Duodenal mucosa (tissue), 2 donors: ENCODE results near the gene TGFBR2.

Experiments
- H3K27ac ChIP-seq: one replicate; pipeline ENCODE4 v1.7.0; 2013; ENCODE audit warnings: low read depth, low read length
- H3K27me3 ChIP-seq, 2 donors: one replicate each; pipeline ENCODE4 v1.7.0; 2013; ENCODE audit warnings: low read length in 2 of 2, control low read depth in 1 of 2; ENCODE audit not compliant: insufficient read depth in 2 of 2, control insufficient read depth in 1 of 2
- H3K36me3 ChIP-seq, 2 donors: one replicate each; pipeline ENCODE4 v1.7.0; 2013; ENCODE audit warnings: low read length in 2 of 2, control low read depth in 1 of 2; ENCODE audit not compliant: insufficient read depth in 2 of 2, control insufficient read depth in 1 of 2
- H3K4me1 ChIP-seq, 2 donors: one replicate each; pipeline ENCODE4 v1.7.0; 2013; ENCODE audit warnings: low read length in 2 of 2, control low read depth in 1 of 2; ENCODE audit not compliant: insufficient read depth in 2 of 2, control insufficient read depth in 1 of 2
- H3K4me3 ChIP-seq, 2 donors: one replicate each; pipeline ENCODE4 v1.7.0; 2013; ENCODE audit warnings: low read length in 2 of 2, low read depth in 1 of 2
- H3K9ac ChIP-seq, 2 donors: one replicate each; pipeline ENCODE4 v1.7.0; 2013; ENCODE audit warnings: low read length in 2 of 2, low read depth in 1 of 2
- H3K9me3 ChIP-seq, 2 donors: one replicate each; pipeline ENCODE4 v1.7.0; 2013; ENCODE audit warnings: low read length in 2 of 2, control low read depth in 1 of 2; ENCODE audit not compliant: control insufficient read depth in 1 of 2

The TGFBR2 gene

DNA sequence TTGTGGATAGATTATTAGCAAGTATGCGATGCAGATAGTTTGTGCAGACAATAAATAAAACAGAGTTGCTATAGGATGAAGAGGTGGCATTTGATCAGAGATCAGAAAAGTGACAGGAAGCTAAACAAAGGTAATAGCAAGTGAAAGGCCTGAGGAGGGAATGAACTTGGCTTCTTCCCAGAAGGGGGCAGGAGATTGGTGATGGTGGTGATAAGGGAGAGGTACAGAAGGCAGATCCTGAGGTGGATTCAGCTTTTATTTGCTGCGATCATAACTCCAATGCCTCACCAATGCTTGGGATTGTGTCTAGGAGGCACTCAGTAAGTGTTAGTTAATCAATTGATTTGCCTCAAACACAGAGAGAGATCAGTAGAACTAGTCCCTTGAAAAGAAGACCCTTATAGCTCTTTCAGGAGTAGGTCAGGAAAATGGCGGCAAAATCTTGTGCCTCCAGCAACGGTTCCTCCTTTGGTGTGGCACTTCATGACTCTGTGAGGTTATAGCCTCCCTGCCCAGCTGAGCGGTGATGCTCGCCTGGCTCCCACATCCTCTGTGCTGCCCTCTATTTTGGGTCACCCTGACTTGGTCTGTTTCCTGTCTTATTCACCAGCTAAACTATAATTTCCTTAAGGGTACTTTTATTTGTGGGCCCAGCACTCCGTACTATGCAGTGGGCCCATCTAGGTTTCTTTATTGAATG is 37.5 kb downstream of the TGFBR2 start:
- H3K27ac ChIP-seq, result peak overlapping the region; percentile 51
- H3K9ac ChIP-seq, result no peak overlapping the region
- H3K27me3 ChIP-seq, result no peaks in the 10 kb centered on the region
- peaks cover 44 to 59% of the 10 kb centered on the region in 2 donors for H3K4me1 ChIP-seq
- H3K4me3 ChIP-seq, result no peak overlapping the region
- no peaks in the 10 kb centered on the region for H3K9me3 ChIP-seq
- H3K36me3 ChIP-seq, result peaks cover 24 to 34% of the 10 kb centered on the region in 2 donors

DNA sequence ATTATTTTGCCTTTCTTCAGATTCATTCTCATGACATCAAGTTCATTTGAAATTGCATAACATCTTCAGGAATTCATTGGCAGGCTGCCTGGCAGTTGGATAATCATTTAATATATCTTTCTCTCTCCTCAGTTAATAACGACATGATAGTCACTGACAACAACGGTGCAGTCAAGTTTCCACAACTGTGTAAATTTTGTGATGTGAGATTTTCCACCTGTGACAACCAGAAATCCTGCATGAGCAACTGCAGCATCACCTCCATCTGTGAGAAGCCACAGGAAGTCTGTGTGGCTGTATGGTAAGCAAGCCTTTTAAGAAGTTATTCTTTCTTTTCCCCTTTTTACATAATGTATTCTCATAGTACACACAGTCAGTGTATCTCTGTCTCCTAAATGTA is 38.2 kb downstream of the TGFBR2 start:
- Histone ChIP-seq H3K9me3 (no peaks in the 10 kb centered on the region), H3K9ac (no peak overlapping the region), H3K27ac (peak overlapping the region; percentile 51), H3K4me3 (no peak overlapping the region), H3K27me3 (no peaks in the 10 kb centered on the region), H3K4me1 (peaks cover 49 to 59% of the 10 kb centered on the region in 2 donors), H3K36me3 (peaks cover 25 to 39% of the 10 kb centered on the region in 2 donors)

DNA sequence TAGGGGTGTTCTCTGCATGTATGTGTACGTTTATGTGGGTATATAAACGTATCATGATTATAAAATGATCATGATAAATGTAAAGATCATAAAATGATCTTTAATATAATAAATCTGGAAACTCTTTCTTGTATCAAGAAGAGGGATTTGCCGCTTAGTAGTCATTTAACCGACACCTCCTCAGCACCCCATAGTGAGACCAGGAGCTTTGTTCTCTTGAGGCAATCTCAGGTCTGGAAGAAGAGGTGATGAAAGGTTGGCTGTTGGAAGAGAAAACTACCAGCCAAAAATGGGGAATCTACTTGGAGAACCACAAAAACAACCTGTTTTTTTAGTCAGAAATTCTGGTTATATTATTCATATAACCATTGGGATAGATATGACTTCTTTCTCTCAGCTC is 38.7 kb downstream of the TGFBR2 start:
- Histone ChIP-seq H3K4me3 (no peak overlapping the region), H3K36me3 (peaks cover 29 to 42% of the 10 kb centered on the region in 2 donors), H3K27ac (no peak overlapping the region), H3K27me3 (no peaks in the 10 kb centered on the region), H3K9me3 (no peaks in the 10 kb centered on the region), H3K9ac (no peak overlapping the region), H3K4me1 (peaks cover 49 to 57% of the 10 kb centered on the region in 2 donors)

DNA sequence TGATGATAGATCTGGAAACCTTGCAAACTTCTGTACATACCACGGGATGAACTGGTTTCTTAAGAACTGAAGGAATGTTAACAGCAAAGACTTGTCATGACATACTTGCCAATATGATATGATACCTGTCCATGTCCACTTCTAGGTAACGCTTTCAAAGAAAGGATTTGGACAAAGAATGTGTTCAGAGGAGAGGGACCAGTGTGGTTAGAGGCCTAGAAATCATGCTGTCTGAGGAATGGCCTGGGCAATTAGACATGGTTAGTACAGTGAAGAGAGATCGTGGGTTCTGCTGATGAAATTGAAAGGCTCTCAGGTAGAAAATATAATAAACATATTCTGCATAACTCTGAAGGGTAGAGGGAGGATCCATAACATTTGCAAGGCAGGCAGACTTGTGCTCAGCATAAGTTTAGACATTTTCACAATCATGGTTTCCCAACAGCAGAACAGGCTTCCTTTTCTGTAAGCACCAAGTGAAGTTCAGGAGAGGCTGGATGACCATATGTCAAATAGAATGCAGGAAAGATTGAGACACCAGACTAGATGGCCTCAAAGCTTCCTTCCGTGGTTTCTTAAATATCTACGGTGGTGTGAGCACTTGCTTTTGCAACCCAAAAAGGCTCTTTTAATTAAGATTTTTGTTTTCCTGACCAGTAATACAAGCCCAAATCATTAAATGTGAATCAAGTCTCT is 39.9 kb downstream of the TGFBR2 start:
- H3K4me1 ChIP-seq, result peaks cover 49 to 60% of the 10 kb centered on the region in 2 donors
- no peaks in the 10 kb centered on the region for H3K9me3 ChIP-seq
- H3K36me3 ChIP-seq, result peaks cover 29 to 54% of the 10 kb centered on the region in 2 donors
- H3K27ac ChIP-seq, result no peak overlapping the region
- no peak overlapping the region for H3K4me3 ChIP-seq
- no peaks in the 10 kb centered on the region for H3K27me3 ChIP-seq
- H3K9ac ChIP-seq, result no peak overlapping the region

DNA sequence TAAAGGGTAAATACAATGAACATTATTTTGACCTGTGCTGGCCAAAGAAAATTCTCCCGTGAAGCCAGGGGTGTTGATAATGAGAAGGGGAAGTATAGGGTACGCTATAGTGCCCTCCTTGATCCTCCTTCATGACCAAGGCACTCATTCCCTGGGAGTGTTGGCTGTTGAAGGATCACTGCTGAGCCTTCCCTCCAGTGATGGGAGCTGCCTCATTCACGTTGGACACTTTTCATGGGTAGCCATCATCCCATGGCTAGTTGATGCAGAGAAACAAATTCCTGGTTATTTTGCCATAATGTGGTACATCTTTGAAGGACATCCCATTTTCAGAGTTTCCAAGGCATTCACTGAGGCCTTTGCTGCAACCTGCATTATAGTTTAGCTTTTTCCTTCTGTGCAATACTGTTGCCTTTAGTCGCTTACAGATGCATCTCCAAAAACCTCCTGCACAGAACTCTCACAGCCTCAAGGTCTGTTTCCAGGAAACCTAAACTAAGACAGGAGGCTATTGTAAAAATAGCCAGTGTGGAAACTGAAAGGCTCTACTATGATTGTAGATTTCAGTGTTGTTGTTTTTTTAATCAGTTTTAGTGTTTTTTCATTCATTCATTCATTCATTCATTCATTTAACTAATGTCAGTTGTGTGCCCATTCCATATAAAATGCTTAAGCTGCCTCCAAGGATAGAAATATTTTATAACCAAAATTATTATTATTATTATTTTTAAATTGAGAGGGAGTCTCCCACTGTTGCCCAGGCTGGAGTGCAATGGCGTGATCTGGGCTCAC is 40.8 kb downstream of the TGFBR2 start:
- peaks cover 29 to 55% of the 10 kb centered on the region in 2 donors for H3K36me3 ChIP-seq
- no peak overlapping the region for H3K27ac ChIP-seq
- H3K9ac ChIP-seq, result no peak overlapping the region
- H3K4me3 ChIP-seq, result no peak overlapping the region
- H3K27me3 ChIP-seq, result no peaks in the 10 kb centered on the region
- peaks cover 42 to 55% of the 10 kb centered on the region in 2 donors for H3K4me1 ChIP-seq
- no peaks in the 10 kb centered on the region for H3K9me3 ChIP-seq

DNA sequence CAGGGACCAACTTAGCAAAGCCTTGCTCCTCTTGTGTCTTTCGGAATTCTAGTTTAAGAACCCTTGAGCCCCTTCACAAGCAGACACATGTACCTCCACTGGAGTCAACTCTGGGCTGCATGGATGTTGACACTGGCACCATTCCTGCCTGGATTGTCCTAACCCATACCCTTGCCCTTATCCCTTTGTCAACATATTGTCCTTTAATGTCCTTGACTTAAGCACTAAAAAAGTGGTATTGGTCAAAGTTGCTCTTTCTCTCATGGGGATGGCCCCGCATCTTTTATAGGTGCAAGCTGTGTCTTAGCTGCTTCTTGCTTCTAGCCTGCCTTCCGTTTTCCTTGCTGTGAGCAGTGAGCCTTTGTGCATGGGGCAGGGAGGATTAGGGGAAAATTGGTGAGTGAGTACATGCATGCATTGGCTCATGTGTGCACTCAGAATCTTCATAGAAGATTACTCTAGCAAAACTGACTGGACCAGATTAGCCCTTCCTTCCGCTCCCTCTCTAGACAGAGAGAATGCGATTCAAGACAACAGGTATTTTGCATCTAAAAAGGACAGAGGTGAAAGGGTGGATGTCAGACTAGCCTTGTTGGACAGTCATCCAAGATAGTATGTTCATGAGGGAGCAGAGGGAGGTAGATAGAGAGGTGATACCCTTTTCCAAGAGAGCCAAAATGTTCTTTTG is 42.4 kb downstream of the TGFBR2 start:
- Histone ChIP-seq H3K9ac (no peak overlapping the region), H3K9me3 (no peaks in the 10 kb centered on the region), H3K27ac (no peak overlapping the region), H3K36me3 (peaks cover 33 to 64% of the 10 kb centered on the region in 2 donors), H3K4me1 (peaks cover 33 to 42% of the 10 kb centered on the region in 2 donors), H3K4me3 (no peak overlapping the region), H3K27me3 (no peaks in the 10 kb centered on the region)

DNA sequence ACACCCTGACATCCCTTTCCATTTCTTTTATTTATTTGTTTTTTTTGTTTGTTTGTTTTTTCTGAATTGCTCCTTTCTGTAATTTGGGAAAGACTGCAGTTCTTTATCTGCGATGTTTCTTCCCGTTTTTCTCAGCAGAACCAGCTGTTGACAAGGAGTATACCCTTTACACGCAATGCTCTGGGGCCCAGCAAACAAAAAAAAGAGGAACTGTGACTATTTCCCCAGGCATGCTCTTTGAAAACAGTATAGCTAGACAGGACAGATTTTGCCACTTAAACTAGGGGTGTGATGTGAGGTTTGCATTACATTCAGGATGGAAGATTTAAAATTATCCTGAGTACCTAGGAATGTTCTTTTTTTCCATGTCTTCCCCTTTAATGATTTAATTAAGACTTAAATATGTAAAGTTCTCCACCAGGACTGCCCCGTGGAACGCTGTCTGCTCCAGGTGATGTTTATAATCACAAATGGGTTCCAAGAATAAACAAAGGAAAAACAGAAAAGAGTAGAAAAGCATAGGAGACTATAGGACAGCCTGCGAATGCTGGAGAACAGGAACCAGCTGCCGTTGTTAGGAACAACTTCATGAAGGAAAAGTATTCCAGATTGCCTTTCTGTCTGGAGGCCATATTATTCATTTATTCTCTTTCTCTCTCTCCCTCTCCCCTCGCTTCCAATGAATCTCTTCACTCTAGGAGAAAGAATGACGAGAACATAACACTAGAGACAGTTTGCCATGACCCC is 43.3 kb downstream of the TGFBR2 start:
- Histone ChIP-seq H3K27ac (no peak overlapping the region), H3K36me3 (peaks cover 38 to 69% of the 10 kb centered on the region in 2 donors), H3K27me3 (no peaks in the 10 kb centered on the region), H3K4me3 (no peak overlapping the region), H3K9me3 (no peaks in the 10 kb centered on the region), H3K4me1 (peaks cover 33 to 42% of the 10 kb centered on the region in 2 donors), H3K9ac (no peak overlapping the region)

DNA sequence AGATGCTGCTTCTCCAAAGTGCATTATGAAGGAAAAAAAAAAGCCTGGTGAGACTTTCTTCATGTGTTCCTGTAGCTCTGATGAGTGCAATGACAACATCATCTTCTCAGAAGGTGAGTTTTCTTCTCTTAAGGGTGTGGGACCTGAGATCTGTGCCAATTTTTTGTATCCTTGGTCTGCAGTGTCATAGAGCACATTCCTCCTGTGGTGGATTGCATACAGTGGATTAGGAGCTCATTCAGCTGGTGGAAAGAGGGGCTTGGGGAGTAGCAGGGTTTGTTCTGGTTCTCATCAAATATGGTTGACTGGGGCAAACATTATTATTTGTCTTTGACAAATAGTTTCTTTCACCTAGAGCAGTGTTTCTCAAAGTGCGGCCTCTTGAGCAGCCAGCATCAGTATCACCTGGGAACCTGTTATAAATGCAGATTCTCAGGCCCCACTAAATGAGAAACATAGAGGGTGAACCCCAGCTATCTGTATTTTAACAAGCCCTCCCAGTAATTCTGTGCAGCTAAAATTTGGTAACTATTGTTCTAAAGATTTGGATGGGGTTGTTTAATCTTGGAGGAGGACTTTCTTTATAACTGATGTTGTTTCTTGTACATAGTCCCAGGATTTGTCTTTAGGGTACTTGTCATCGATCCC is 44.1 kb downstream of the TGFBR2 start:
- H3K27ac ChIP-seq, result no peak overlapping the region
- no peak overlapping the region for H3K9ac ChIP-seq
- H3K36me3 ChIP-seq, result peaks cover 38 to 70% of the 10 kb centered on the region in 2 donors
- no peaks in the 10 kb centered on the region for H3K9me3 ChIP-seq
- peaks cover 39 to 48% of the 10 kb centered on the region in 2 donors for H3K4me1 ChIP-seq
- H3K4me3 ChIP-seq, result no peak overlapping the region
- no peaks in the 10 kb centered on the region for H3K27me3 ChIP-seq

DNA sequence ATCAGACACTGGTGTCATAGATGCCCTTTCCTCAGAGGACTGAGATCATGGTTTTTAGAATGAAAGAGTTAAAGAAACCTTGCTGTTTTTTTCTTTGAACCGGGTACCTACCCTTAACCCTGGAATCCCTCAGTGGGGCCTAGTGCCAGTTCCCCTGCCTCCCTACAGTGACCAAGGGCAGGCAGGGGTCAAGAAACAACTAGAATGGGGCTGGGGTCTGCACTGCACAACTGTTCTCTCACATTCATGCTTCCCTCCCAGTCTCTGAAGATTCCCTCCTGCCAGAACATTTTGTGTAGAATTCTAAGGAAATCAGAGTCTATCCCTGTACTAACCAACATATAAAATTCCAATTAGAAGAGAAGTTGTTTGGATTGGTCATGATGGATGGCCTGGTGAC is 47.9 kb downstream of the TGFBR2 start:
- peaks cover 46 to 59% of the 10 kb centered on the region in 2 donors for H3K4me1 ChIP-seq
- peaks cover 23 to 60% of the 10 kb centered on the region in 2 donors for H3K36me3 ChIP-seq
- H3K27ac ChIP-seq, result no peak overlapping the region
- H3K4me3 ChIP-seq, result no peak overlapping the region
- H3K9ac ChIP-seq, result no peak overlapping the region
- no peaks in the 10 kb centered on the region for H3K9me3 ChIP-seq
- no peaks in the 10 kb centered on the region for H3K27me3 ChIP-seq
